HG02852 (cell line): ENCODE data around the gene HIP1.
"Not testable (repeated sequence)": the region's sequence is repeated elsewhere in the genome, so short reads cannot be mapped to it uniquely, and the experiment has no call there.

Experiments
- ATAC-seq: cut with Tn5 transposase; IDR thresholded peaks from one replicate; pipeline ENCODE4 v1.9.1; 2021; ENCODE audit warnings: mild to moderate bottlenecking, moderate library complexity; ENCODE audit not compliant: unreplicated experiment

Gene HIP1

DNA sequence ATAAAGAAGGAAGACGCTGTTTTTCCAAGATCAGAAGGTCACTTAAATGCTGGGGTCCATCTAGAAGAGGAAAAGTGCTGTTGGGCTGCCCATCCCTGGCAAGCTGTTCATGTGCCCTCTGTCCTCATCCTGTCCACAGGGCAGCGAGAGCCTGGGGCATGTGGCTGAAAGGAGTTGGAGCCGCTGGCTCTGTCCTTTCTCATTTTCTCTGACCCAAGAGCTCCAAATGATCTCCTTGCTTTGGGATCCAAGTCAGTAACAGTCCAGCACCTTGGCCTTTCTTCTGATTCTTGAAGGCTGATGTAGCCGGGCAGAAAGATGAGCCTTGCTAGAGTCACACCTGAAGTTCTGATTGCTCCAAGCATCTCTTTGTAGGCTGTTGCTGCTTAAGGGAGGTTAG, 202.2 kb downstream of the HIP1 start:
- no peak for ATAC-seq

- peak; percentile 85 for ATAC-seq
Observed at GRCh38 chr7:75534727-75535307, 203.9 kb downstream of the HIP1 start.

GRCh38 chr7:75533926-75534325, 204.8 kb downstream of the HIP1 start:
- no peak for ATAC-seq

DNA sequence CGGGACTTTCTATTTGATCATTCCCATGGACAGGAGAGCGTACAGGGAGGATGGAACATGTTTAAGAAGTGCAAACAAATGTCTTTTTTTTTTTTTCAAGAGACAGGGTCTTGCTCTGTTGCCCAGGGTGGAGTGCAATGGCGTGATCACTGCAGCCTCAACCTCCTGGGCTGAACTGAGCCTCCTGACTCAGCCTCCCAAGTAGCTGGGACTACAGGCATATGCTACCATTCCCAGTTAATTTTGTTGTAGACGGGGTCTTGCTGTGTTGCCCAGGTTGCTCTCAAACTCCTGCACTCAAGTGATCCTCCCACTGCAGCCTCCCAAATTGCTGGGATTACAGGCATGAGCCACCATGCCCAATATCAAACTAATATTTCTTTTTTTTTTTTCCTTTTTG, 206.1 kb downstream of the HIP1 start:
- ATAC-seq = no peak

DNA sequence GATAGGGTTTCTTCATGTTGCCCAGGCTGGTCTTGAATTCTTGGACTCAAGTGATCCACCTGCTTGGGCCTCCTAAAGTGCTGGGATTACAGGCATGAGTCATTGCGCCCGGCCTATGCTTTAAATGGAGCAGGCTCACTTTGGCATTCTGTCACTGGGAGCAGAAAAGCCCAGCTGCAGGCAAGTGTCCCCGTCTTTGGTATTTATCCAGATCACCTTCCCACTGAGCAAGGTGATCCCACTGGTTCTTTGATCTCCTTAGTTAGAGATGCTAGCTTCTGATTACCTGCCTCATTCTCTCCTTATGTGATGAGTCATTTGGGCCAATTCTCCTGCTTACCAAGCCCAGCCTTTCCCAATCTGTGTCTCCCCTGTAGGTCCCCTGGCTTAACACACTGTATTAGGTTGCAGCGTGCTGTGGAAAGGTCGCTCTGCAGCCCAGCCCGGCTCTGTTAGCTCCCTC, 207.4 kb downstream of the HIP1 start:
- no peak for ATAC-seq

GRCh38 chr7:75527224-75527722, 211.5 kb downstream of the HIP1 start:
- ATAC-seq = not testable (repeated sequence)

DNA sequence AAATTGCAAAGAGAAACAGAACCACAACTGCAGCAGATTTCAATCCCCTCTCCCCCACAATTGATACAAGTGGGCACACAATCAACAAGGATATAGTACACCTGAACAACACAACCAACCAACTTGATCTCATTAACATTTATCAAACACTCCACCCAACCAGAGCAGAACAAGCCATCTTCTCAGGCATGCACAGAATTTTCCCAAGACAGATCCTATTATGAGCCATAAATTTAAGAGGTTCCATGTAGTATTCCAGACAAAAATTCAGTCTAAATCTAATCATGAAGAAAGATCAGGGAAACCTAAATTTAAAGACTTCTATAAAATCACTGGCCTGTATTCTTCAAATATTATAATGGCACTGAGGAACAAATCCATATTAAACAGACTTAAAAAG, 217.0 kb downstream of the HIP1 start:
- ATAC-seq = not testable (repeated sequence)

GRCh38 chr7:75518842-75519241, 219.9 kb downstream of the HIP1 start:
- ATAC-seq = not testable (repeated sequence)

DNA sequence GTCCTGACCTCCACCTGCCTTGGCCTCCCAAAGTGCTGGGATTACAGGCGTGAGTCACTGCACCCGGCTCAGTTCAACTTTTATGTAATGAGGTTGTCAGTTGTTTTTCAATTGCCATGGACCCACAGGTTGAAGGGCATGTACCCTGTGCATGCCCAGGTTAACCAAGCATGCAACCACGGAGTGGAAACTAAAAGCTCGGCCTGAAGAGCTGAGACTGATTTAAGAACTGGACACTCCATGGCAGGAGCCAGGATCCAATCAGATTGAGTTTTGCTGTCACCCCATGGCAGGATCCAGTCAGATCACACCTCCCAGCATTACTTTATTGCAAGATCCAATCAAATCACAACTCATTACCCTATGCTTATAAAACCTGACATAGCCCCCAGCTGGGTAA, 229.7 kb downstream of the HIP1 start:
- ATAC-seq = not testable (repeated sequence)

DNA sequence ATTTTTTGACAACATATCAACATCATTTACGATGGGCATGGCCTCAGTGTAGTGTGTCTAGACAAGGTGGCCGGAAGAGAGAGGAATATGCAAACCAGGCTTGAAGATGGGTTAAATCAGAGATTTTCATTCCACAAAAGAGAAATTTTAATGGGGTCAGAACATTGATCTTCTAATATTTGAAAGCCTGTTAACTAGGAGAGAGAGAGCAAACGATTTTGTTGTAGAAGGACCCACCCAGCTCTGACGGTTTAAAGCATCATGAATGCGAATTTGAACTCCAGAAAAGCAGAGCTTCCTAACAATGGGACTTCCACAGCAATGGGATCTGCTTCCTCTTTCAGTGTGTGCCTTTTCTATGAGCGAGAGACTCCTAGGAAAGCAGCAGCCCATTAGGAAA, 246.7 kb downstream of the HIP1 start, which contains the start of gene SPDYE5:
Gene SPDYE5, plus strand, starts transcription at position 301 of the 400 bp plus-strand sequence. CDS start 1,728 bp downstream, outside the sequence.
- not testable (repeated sequence) for ATAC-seq

DNA sequence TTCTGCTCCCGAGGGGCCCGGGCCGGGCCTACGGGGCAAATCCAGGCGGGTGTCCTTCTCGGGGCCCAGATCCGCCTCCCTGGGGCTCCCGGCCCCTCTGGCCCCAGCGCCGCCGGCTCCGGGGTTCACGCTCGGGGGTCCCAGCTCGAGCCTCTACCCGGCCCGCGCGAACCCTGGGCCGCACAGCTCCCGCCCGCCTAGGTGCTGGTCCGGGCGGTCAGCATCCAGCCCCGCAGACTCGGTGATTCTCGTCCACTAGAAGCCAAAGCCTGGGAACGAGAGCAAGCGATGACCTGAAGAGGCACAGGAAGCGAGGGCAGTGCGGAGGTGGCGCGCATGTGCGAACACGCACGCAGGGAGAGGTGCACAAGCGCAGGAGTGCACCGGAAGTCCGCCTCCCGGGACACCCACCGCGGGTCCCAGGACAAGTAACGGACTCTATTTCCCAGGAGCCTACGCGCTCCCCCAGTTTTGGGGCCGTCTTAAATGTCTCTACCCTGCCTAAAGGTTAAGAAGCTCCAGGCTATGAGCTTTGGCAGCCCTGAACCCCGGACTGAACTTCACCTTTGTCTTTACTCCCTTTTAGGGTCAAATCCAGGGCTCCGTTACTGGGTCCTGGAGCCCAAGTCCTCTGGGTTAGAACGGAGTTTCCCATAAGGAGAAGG, 252.6 kb downstream of the HIP1 start, which contains the start of gene POM121C:
Gene POM121C, minus strand, starts transcription at position 321 of the 665 bp plus-strand sequence. CDS start 44,803 bp downstream, outside the sequence.
- ATAC-seq = peak; percentile 98

GRCh38 chr7:75485355-75485978, 253.3 kb downstream of the HIP1 start:
- ATAC-seq = not testable (repeated sequence)
